HG03135 (cell line): ENCODE results near the gene COPS7A.

Source experiments
- ATAC-seq: cut with Tn5 transposase; IDR thresholded peaks from one replicate; pipeline ENCODE4 v1.9.1; 2021; ENCODE audit warnings: mild to moderate bottlenecking, moderate library complexity; ENCODE audit not compliant: unreplicated experiment

Gene COPS7A

DNA sequence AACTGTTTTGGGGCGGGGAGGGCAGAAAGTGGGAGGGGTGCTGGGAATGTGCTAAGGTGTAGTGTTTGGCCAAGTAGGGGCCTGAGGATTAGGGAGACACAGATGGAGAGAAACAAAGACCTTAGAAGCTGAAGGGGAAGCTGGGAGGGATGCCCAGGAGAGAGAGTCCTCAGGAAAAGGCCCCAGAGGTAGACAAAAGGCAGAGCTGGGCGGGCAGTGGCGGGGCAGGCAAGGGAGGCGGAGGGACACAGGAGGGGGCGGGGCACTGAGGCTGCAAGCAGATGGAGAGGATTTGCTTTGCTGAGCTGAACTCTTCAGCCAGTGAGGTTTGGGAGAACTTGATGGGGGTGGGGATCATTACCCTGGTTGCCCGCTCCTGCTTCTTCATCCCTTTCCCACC, 45.1 kb downstream of the COPS7A start:
- ATAC-seq, result no peak

DNA sequence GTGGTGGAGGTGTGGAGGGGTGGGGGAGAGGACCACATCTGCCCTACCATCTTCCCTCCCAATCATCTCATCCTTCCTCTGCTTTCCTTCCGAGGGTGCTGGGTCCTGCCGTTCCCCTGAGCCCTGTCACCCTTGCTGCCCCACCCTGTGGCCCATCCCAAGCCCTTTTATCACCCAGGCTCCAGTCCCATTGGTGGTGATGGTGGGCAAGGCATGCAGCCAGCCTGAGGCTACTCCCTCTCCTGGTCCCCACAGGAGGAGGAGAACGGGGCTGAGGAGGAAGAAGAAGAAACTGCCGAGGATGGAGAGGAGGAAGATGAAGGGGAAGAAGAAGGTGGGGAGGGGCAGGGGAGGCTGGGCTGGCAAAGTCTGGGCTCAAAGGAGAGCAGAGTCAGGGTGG, 45.8 kb downstream of the COPS7A start:
- ATAC-seq, result no peak

- no peak for ATAC-seq
Observed at GRCh38 chr12:6770094-6770493, 46.2 kb downstream of the COPS7A start.

- ATAC-seq, result no peak
Observed at GRCh38 chr12:6770600-6770999, 46.8 kb downstream of the COPS7A start.

DNA sequence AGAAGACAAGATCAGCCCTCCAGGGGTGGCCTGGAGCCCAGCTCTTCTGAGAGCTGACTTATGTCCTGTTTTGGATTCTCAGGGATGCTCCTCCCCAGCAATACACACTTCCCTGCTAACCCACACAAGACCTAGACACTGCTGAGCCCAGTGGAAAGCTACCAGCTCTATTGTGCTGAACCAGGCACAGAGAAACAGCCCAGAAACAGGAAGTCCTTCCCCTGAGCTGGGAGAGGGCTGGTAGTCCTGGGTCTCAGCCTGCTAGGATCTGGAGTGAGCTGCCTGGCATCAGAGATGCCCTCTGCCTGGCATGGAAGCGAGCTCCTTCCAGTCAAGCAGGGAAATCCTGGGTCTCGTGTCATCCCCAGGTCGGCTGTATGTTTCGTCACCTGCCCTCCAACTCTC, 47.2 kb downstream of the COPS7A start:
- no peak for ATAC-seq

- ATAC-seq, result no peak
Observed at GRCh38 chr12:6771509-6772330, 47.9 kb downstream of the COPS7A start.

- no peak for ATAC-seq
Observed at GRCh38 chr12:6772331-6772695, 48.5 kb downstream of the COPS7A start, which contains the start of gene LAG3. LAG3 (plus strand) TSS chr12:6772520; CDS start chr12:6772853, 333 bp downstream.

DNA sequence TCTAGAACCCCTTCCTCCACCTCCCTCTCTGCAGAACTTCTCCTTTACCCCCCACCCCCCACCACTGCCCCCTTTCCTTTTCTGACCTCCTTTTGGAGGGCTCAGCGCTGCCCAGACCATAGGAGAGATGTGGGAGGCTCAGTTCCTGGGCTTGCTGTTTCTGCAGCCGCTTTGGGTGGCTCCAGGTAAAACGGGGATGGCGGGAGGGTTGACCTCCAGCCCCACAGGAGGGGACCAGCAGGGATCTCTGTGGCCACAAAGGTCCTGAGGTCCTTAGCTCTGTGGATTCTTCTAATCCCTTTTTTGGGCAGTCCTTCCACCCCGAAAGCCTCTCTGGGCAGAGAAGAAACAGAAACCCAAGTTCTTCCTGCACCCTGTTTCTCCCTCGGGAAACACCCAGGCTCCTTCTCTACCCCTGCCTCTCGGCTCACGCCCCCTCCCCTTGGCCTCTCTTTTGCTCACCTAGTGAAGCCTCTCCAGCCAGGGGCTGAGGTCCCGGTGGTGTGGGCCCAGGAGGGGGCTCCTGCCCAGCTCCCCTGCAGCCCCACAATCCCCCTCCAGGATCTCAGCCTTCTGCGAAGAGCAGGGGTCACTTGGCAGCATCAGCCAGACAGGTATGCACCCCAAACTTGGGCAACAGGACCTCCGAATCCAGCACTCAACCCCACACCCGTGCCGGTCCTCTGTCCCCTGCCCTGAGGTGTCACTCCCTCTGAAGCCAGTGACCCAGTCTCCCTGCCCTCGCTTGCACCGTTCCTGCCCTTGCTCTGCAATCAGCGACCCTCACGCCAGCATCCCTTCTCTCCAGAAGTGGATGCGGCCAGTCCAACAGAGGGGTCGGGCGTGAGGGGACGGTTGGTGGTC, 49.1 kb downstream of the COPS7A start:
- ATAC-seq, result no peak

- no peak for ATAC-seq
Observed at GRCh38 chr12:6773590-6774351, 49.9 kb downstream of the COPS7A start.

GRCh38 chr12:6774499-6775062, 50.7 kb downstream of the COPS7A start:
- no peak for ATAC-seq

DNA sequence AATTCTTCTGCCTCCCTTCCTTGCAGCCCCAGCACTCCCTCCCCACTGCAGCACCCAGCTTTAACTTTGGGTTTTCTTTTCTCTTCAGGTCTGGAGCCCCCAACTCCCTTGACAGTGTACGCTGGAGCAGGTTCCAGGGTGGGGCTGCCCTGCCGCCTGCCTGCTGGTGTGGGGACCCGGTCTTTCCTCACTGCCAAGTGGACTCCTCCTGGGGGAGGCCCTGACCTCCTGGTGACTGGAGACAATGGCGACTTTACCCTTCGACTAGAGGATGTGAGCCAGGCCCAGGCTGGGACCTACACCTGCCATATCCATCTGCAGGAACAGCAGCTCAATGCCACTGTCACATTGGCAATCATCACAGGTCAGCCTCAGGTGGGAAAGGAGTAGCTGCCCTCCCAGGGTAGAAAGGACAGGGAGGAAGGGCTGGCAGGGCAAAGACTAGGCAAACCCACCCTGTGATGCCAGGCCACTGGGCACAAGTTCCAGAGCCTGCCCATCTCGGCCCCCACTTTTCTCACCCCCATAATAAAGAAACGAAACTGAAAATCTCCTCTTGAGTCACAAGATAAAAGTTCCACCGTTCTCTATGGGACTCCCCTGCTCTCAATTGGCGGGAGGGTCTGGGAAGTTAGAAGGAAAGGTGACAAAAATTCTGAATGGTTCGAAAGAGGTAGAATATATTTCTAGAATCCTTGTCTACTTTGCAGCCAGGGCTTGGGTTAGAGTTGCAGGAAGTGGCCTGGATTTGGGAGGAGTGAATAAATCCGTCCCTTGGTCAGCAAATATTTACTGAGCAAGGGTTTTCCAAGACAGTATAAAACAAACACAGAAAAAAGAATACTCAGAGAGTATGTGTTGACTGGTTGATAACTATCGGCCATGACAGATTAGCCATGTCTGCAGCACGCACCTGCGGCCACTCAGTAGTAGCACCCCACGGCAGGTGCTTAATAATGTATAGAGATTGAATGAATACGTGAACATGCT, 51.6 kb downstream of the COPS7A start:
- ATAC-seq, result no peak

DNA sequence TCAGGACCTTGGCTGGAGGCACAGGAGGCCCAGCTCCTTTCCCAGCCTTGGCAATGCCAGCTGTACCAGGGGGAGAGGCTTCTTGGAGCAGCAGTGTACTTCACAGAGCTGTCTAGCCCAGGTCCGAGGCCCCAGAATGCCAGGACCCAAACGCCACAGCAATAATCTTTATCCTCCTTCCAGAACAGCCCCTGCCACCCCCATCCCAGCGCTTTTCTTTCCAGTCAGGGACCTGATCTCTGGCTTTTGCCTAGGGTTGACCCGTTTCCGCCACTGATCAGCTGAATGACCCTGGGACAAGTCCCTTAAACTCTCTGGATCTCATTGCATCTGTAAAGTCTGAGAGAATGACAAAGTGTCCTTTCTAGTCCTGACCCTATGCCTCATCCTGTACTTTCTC, 53.5 kb downstream of the COPS7A start:
- ATAC-seq, result no peak

DNA sequence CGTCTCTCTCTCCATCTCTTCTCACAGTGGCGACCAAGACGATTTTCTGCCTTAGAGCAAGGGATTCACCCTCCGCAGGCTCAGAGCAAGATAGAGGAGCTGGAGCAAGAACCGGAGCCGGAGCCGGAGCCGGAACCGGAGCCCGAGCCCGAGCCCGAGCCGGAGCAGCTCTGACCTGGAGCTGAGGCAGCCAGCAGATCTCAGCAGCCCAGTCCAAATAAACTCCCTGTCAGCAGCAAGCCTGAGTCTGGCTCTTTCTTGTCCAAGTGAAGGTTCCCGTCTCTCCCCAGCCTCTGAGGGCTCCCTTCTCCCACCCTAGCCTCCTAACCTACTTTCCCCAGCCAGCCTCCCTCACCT, 54.3 kb downstream of the COPS7A start:
- ATAC-seq, result no peak

- ATAC-seq, result peak; percentile 78
Observed at GRCh38 chr12:6778574-6779550, 55.0 kb downstream of the COPS7A start.

- ATAC-seq, result no peak
Observed at GRCh38 chr12:6779708-6780432, 56.0 kb downstream of the COPS7A start.

- no peak for ATAC-seq
Observed at GRCh38 chr12:6780573-6780972, 56.7 kb downstream of the COPS7A start.
